Endothelial cell of umbilical vein (primary cell): ENCODE measurements around the gene SLC9A9.

Experiments used
- CTCF ChIP-seq, 2 donors: IDR thresholded peaks; 1 replicate in 1 of 2; 2 replicates in 1 of 2; pipeline ENCODE4 v1.5.1; 2011; ENCODE audit warnings: low read length in 2 of 2, mild to moderate bottlenecking in 2 of 2, moderate library complexity in 2 of 2, control low read depth in 1 of 2, inconsistent platforms in 1 of 2, low read depth in 1 of 2; ENCODE audit not compliant: insufficient read depth in 1 of 2; ENCODE audit errors: extremely low read depth in 1 of 2
- EZH2 ChIP-seq: IDR thresholded peaks from 2 replicates; pipeline ENCODE4 v1.6.1; 2012; ENCODE audit warnings: borderline replicate concordance, low read depth, mild to moderate bottlenecking, moderate library complexity, low read length, inconsistent platforms; ENCODE audit not compliant: severe bottlenecking
- FOS ChIP-seq: IDR thresholded peaks from 2 replicates; pipeline ENCODE4 v1.6.1; 2011; ENCODE audit warnings: mild to moderate bottlenecking, low read length, moderate library complexity, borderline replicate concordance; ENCODE audit not compliant: insufficient read depth
- GATA2 ChIP-seq: IDR thresholded peaks from 2 replicates; pipeline ENCODE4 v1.7.0; 2011; ENCODE audit warnings: low read depth, mild to moderate bottlenecking, moderate library complexity, mixed read lengths, low read length; ENCODE audit not compliant: insufficient read length, insufficient read depth
- JUN ChIP-seq: IDR thresholded peaks from 2 replicates; pipeline ENCODE4 v1.6.1; 2011; ENCODE audit warnings: borderline replicate concordance, low read depth; ENCODE audit not compliant: insufficient read length, insufficient read depth
- MAX ChIP-seq: IDR thresholded peaks from 2 replicates; pipeline ENCODE4 v1.6.1; 2011; ENCODE audit not compliant: insufficient read depth, insufficient read length
- MYC ChIP-seq: IDR thresholded peaks from one replicate; pipeline ENCODE4 v1.6.1; 2011; ENCODE audit warnings: mild to moderate bottlenecking, low read depth, low read length
- POLR2A ChIP-seq: IDR thresholded peaks from 2 replicates; pipeline ENCODE4 v1.6.1; 2012; ENCODE audit warnings: low read depth, mild to moderate bottlenecking, control low read depth, low read length
- POLR2AphosphoS5 ChIP-seq: IDR thresholded peaks from 2 replicates; pipeline ENCODE4 v1.6.1; 2012; ENCODE audit warnings: low read depth, mild to moderate bottlenecking, control low read depth, low read length, moderate library complexity; ENCODE audit not compliant: insufficient read depth

GRCh38 chr3:143749926-143750325, 98.3 kb downstream of the SLC9A9 start:
- TF ChIP-seq EZH2 (no peak), CTCF (IDR thresholded peaks at IDR 0.05; ENCODE audit: extremely low read depth in 1 of 2, insufficient read depth in 1 of 2, low read depth in 1 of 2, low read length in 2 of 2) (no peak), MAX (no peak), POLR2A (no peak), MYC (no peak), POLR2AphosphoS5 (no peak), JUN (no peak), GATA2 (no peak), FOS (no peak)
